Esophagus muscularis mucosa (tissue), 4 donors: ENCODE data around the gene ZNF638. TPM values are rescaled to one million over a fixed set of nuclear protein-coding genes. Genes with fewer than 3 reads are reported as not detected.
A peak's percentile ranks its signal among the peaks of the same experiment; 100 is the strongest.

ENCODE experiments used
- DNase-seq: peaks from one replicate; pipeline ENCODE4 v3.0.0-alpha.2; 2017; ENCODE audit errors: extremely low spot score
- H3K27ac ChIP-seq, 4 donors: fragments of 200-600 bp; sonication (generic); replicated peaks in 1 of 4; 1 replicate in 3 of 4; 2 replicates in 1 of 4; pipeline ENCODE4 v1.5.1; 2016 to 2019; ENCODE audit warnings: mild to moderate bottlenecking in 1 of 4
- H3K27me3 ChIP-seq, 4 donors: fragments of 200-600 bp; sonication (generic); one replicate each; pipeline versions ENCODE4 v1.5.1 to v1.6.0; 2016 to 2019
- H3K36me3 ChIP-seq, 4 donors: fragments of 200-600 bp; sonication (generic); one replicate each; pipeline ENCODE4 v1.5.1; 2016 to 2019
- H3K4me1 ChIP-seq, 4 donors: fragments of 200-600 bp; sonication (generic); one replicate each; pipeline ENCODE4 v1.5.1; 2016 to 2019
- H3K4me3 ChIP-seq, 4 donors: fragments of 200-600 bp; sonication (generic); 1 replicate in 2 of 4; 2 replicates in 2 of 4; pipeline ENCODE4 v1.5.1; 2016 to 2019; ENCODE audit warnings: mild to moderate bottlenecking in 4 of 4, moderate library complexity in 1 of 4
- H3K9me3 ChIP-seq, 4 donors: fragments of 200-600 bp; sonication (generic); 1 replicate in 3 of 4; 2 replicates in 1 of 4; pipeline ENCODE4 v1.5.1; 2016 to 2019
- CTCF ChIP-seq, 3 experiments: fragments of 200-600 bp in 2 of 3; fragments of 450-650 bp in 1 of 3; sonication (generic) in 2 of 3; IDR thresholded peaks; one replicate each; pipeline ENCODE4 v1.5.1; 2017 to 2019; ENCODE audit warnings: antibody characterized with exemption in 3 of 3, mild to moderate bottlenecking in 2 of 3, moderate library complexity in 1 of 3
- EP300 ChIP-seq: sonication (generic); formaldehyde crosslinking; IDR thresholded peaks from one replicate; pipeline ENCODE4 v1.6.1; 2017; ENCODE audit warnings: antibody characterized with exemption
- POLR2A ChIP-seq: fragments of 450-650 bp; IDR thresholded peaks from one replicate; pipeline ENCODE4 v1.6.1; 2017; ENCODE audit warnings: antibody characterized with exemption, moderate library complexity, mild to moderate bottlenecking, low read depth
- POLR2AphosphoS5 ChIP-seq, 2 donors: sonication (generic); formaldehyde crosslinking; IDR thresholded peaks; one replicate each; pipeline ENCODE4 v1.6.1; 2017; ENCODE audit warnings: antibody characterized with exemption in 2 of 2
- WGBS: methylation state at CpG from one replicate; pipeline ENCODE4 v1.1.5; 2018; 5-methylcytosine and 5-hydroxymethylcytosine counted together
- intact Hi-C: fragments of 100-400 bp; cut with DNase I; formaldehyde crosslinking; loops from one replicate; pipeline ENCODE4 v1.15.1; 2023
- total RNA-seq, 4 donors: library from RNA; depleted of rRNA; stranded (reverse); fragments of >200 nt; gene quantifications; one replicate each; pipeline versions ENCODE4 v1.1.0 to v1.2.1, GENCODE V29; 2016

ZNF638 gene
- total RNA-seq, 4 donors from 2014 or later, result 77.1 to 132 (median 86.4) TPM

- Histone ChIP-seq H3K4me3 (no peak overlapping the region), H3K27ac (no peak overlapping the region), H3K36me3 (peaks cover 0 to under 1% (median 0%) of the 10 kb centered on the region in 4 donors), H3K27me3 (no peaks in the 10 kb centered on the region), H3K9me3 (no peaks in the 10 kb centered on the region), H3K4me1 (peaks cover 30 to 37% (median 32%) of the 10 kb centered on the region in 4 donors)
- DNase-seq, result no peak
- 93% methylated on average over 3 of the region's 3 CpGs for WGBS
- TF ChIP-seq EP300 (no peak), POLR2AphosphoS5 (IDR thresholded peaks at IDR 0.05) (no peak), POLR2A (no peak), CTCF (IDR thresholded peaks at IDR 0.05) (no peak)
- intact Hi-C loops, result no loop called here
These were observed 117.8 kb downstream of the ZNF638 start for GRCh38 chr2:71449343-71449742.

DNA sequence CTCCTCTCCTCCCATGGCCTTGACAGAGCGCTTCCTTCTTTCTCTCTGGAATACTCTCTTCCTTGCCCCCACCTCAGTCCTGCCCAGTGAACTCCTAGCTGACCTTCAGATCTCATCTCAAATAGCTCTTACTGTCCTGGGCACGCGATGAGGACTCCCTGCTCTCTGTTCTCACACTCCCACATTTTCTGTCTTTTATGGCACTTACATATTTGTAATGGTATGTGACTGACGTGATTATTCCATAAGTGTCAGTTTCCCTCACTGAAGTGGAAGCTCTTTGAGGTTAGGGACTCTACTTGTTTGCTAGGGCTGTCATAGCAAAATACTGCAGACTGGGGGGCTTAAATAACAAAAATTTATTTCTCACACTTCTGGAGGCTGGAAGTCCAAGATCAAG, 120.1 kb downstream of the ZNF638 start:
- H3K27me3 ChIP-seq, result no peaks in the 10 kb centered on the region
- WGBS, result 75% methylated on average over 4 of the region's 4 CpGs
- peak overlapping the region; percentile 38 to 89 (median 61) for H3K27ac ChIP-seq
- no peaks in the 10 kb centered on the region for H3K9me3 ChIP-seq
- DNase-seq, result no peak
- intact Hi-C loops, result no loop called here
- peaks cover 53 to 61% (median 56%) of the 10 kb centered on the region in 4 donors for H3K4me1 ChIP-seq
- TF ChIP-seq CTCF (IDR thresholded peaks at IDR 0.05), result no peak
- no peak overlapping the region for H3K4me3 ChIP-seq
- H3K36me3 ChIP-seq, result no peaks in the 10 kb centered on the region

DNA sequence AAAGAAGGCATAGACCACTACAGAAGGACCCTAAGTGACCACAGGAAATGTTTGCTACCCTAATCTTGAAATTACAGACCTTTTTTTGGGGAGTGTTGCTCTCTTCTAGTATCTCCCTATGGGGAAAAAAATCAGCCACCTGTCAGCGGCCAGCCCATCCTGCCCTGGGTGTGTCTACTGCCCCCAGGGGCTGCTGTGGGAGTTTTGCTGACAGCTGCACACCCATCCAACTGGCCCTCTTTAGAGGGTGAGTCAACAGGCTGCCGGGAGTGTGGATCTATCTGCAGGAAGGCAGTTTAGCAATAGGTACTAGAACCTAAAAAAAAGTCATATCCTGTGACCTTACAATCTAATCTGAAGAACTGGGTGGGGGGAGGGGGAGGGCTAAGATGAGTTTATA, 121.0 kb downstream of the ZNF638 start:
- intact Hi-C loops, result no loop called here

GRCh38 chr2:71453404-71454220, 122.0 kb downstream of the ZNF638 start, which contains the start of gene DYSF:
Gene DYSF, plus strand, starts transcription at chr2:71453561.
- Histone ChIP-seq H3K4me1 (peaks cover 72 to 80% (median 75%) of the 10 kb centered on the region in 4 donors), H3K4me3 (peak within 1 kb of the TSS; percentile 62 to 70 (median 68)), H3K27ac (peak within 1 kb of the TSS; percentile 82 to 89 (median 85)), H3K9me3 (no peaks in the 10 kb centered on the region), H3K36me3 (no peaks in the 10 kb centered on the region), H3K27me3 (no peaks in the 10 kb centered on the region)
- intact Hi-C loops, result no loop called here
- DNase-seq, result peak; percentile 92
- WGBS, result 2% methylated on average over 37 of the region's 66 CpGs
- no peak for TF ChIP-seq CTCF (IDR thresholded peaks at IDR 0.05)
- no peak for TF ChIP-seq EP300
- TF ChIP-seq POLR2AphosphoS5 (IDR thresholded peaks at IDR 0.05), result no peak
- TF ChIP-seq POLR2A, result no peak

More for the DNA sequence above, 121.0 kb downstream of the ZNF638 start:
- peak overlapping the region; percentile 38 to 89 (median 61) for H3K27ac ChIP-seq
- no peaks in the 10 kb centered on the region for H3K9me3 ChIP-seq
- no peaks in the 10 kb centered on the region for H3K36me3 ChIP-seq
- 27% methylated on average over 2 of the region's 2 CpGs for whole genome bisulfite sequencing
- peaks cover 62 to 69% (median 64%) of the 10 kb centered on the region in 4 donors for H3K4me1 ChIP-seq
- TF ChIP-seq POLR2AphosphoS5 (IDR thresholded peaks at IDR 0.05) (no peak), EP300 (no peak), POLR2A (no peak), CTCF (IDR thresholded peaks at IDR 0.05) (no peak)
- no peak overlapping the region for H3K4me3 ChIP-seq
- peak; percentile 84 for DNase-seq
- no peaks in the 10 kb centered on the region for H3K27me3 ChIP-seq
